Epithelial cell of esophagus (primary cell): Measurements from ENCODE around the gene FMNL1.
A peak's percentile ranks its signal among the peaks of the same experiment; 100 is the strongest.

Experiments
- DNase-seq: peaks from one replicate; pipeline ENCODE4 v3.0.0; 2010; ENCODE audit warnings: low read depth
- H3K4me3 ChIP-seq: 2 replicates; pipeline ENCODE4 v1.5.1; 2011; ENCODE audit warnings: mild to moderate bottlenecking, low read length, control low read depth
- CTCF ChIP-seq: IDR thresholded peaks from 2 replicates; pipeline ENCODE4 v1.5.1; 2011; ENCODE audit warnings: low read depth, mild to moderate bottlenecking, low read length, control low read depth, inconsistent platforms; ENCODE audit not compliant: insufficient read depth; ENCODE audit errors: missing control alignments

FMNL1 gene

GRCh38 chr17:45221081-45222013 lies at the start of gene FMNL1:
Gene FMNL1, plus strand, starts transcription at chr17:45221885. Its CDS starts 240 bp downstream, at chr17:45222125.
- H3K4me3 ChIP-seq: peak within 1 kb of the TSS; percentile 37
- DNase-seq: no peak
- no peak for TF ChIP-seq CTCF

- no peak for TF ChIP-seq CTCF
- DNase-seq: no peak
- peak overlapping the region; percentile 62 for H3K4me3 ChIP-seq
Measured at GRCh38 chr17:45172232-45172540, 49.5 kb upstream of the FMNL1 start.

- TF ChIP-seq CTCF: peak; percentile 31
- peak; percentile 89 for DNase-seq
- peak overlapping the region; percentile 62 for H3K4me3 ChIP-seq
Measured at GRCh38 chr17:45172541-45173286, 49.0 kb upstream of the FMNL1 start.

GRCh38 chr17:45175759-45176115 lies 45.9 kb upstream of the FMNL1 start:
- TF ChIP-seq CTCF: no peak

GRCh38 chr17:45177563-45177962 lies 44.1 kb upstream of the FMNL1 start:
- no peak overlapping the region for H3K4me3 ChIP-seq
- TF ChIP-seq CTCF: no peak
- no peak for DNase-seq

More at GRCh38 chr17:45175759-45176115, 45.9 kb upstream of the FMNL1 start:
- H3K4me3 ChIP-seq: no peak overlapping the region
- DNase-seq: no peak

GRCh38 chr17:45184144-45184543 lies 37.5 kb upstream of the FMNL1 start:
- DNase-seq: peak; percentile 40
- no peak for TF ChIP-seq CTCF
- H3K4me3 ChIP-seq: no peak overlapping the region
